ENCODE data around the gene AAMP.

- TF ChIP-seq, protein P1, sequence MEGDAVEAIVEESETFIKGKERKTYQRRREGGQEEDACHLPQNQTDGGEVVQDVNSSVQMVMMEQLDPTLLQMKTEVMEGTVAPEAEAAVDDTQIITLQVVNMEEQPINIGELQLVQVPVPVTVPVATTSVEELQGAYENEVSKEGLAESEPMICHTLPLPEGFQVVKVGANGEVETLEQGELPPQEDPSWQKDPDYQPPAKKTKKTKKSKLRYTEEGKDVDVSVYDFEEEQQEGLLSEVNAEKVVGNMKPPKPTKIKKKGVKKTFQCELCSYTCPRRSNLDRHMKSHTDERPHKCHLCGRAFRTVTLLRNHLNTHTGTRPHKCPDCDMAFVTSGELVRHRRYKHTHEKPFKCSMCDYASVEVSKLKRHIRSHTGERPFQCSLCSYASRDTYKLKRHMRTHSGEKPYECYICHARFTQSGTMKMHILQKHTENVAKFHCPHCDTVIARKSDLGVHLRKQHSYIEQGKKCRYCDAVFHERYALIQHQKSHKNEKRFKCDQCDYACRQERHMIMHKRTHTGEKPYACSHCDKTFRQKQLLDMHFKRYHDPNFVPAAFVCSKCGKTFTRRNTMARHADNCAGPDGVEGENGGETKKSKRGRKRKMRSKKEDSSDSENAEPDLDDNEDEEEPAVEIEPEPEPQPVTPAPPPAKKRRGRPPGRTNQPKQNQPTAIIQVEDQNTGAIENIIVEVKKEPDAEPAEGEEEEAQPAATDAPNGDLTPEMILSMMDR (conservative IDR thresholded peaks at IDR 0.05): no peak
- TF ChIP-seq EZH2 (IDR thresholded peaks at IDR 0.05; ENCODE audit: low read depth): no peak
Measured at GRCh38 chr2:218317835-218318234, 47.9 kb upstream of the AAMP start.

All from PC-9 (cell line).